Measurements from ENCODE around the gene PDIA4. TPM values are rescaled to one million over a fixed set of nuclear protein-coding genes. Genes with fewer than 3 reads are reported as not detected.
"Not testable (repeated sequence)": the region's sequence is repeated elsewhere in the genome, so short reads cannot be mapped to it uniquely, and the experiment has no call there.

PDIA4 gene
- total RNA-seq, 4 donors from 2014 or later, result 33.2 to 58.1 (median 42.8) TPM

GRCh38 chr7:149014309-149014708 is 14.0 kb downstream of the PDIA4 start:
- no peaks in the 10 kb centered on the region for H3K4me1 ChIP-seq
- no peak overlapping the region for H3K4me3 ChIP-seq
- DNase-seq (ENCODE audit: extremely low spot score), result no peak
- no peaks in the 10 kb centered on the region for H3K27me3 ChIP-seq
- H3K36me3 ChIP-seq, result peaks cover 37 to 99% (median 93%) of the 10 kb centered on the region in 4 donors
- WGBS, result 94% methylated on average over 7 of the region's 7 CpGs
- H3K9me3 ChIP-seq, result no peaks in the 10 kb centered on the region
- TF ChIP-seq CTCF (IDR thresholded peaks at IDR 0.05), result no peak
- no peak for TF ChIP-seq POLR2AphosphoS5 (IDR thresholded peaks at IDR 0.05)
- no peak for TF ChIP-seq EP300 (IDR thresholded peaks at IDR 0.05)
- no peak for TF ChIP-seq POLR2A (IDR thresholded peaks at IDR 0.05; ENCODE audit: low read depth)
- intact Hi-C loops (cut with DNase I), result no loop called here
- no peak overlapping the region for H3K27ac ChIP-seq (replicated peaks in 1 of 4)

- Histone ChIP-seq H3K4me3 (no peak overlapping the region), H3K27ac (replicated peaks in 1 of 4) (no peak overlapping the region), H3K27me3 (no peaks in the 10 kb centered on the region), H3K36me3 (peaks cover 37 to 99% (median 93%) of the 10 kb centered on the region in 4 donors), H3K4me1 (no peaks in the 10 kb centered on the region), H3K9me3 (no peaks in the 10 kb centered on the region)
- TF ChIP-seq POLR2AphosphoS5 (IDR thresholded peaks at IDR 0.05) (no peak), POLR2A (IDR thresholded peaks at IDR 0.05; ENCODE audit: low read depth) (no peak), CTCF (IDR thresholded peaks at IDR 0.05) (no peak), EP300 (IDR thresholded peaks at IDR 0.05) (no peak)
- no peak for DNase-seq (ENCODE audit: extremely low spot score)
- intact Hi-C loops (cut with DNase I), result no loop called here
- WGBS, result 93% methylated on average over 5 of the region's 5 CpGs
Measured at GRCh38 chr7:149013876-149014275, 14.4 kb downstream of the PDIA4 start.

DNA sequence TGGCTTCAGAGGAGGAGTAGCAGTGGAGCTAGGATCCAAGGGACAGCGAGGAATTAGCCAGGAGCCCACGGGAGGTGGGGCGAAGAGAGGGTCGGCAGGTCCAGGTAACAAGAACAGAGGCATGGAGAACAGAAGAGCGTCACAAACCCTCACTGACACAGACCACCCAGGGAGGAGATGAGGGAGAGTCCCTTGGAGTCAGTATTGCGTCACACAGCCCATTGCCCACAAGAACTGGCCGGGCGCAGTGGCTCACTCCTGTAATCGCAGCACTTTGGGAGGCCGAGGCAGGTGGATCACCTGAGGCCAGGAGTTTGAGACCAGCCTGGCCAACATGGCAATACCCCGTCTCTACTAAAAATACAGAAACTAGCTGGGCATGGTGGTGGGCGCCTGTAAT is 15.6 kb downstream of the PDIA4 start:
- H3K27me3 ChIP-seq; H3K9me3 ChIP-seq; H3K4me3 ChIP-seq; intact Hi-C loops (cut with DNase I); DNase-seq (ENCODE audit: extremely low spot score); H3K27ac ChIP-seq (replicated peaks in 1 of 4); H3K4me1 ChIP-seq: not testable (repeated sequence)
- 82% methylated on average over 12 of the region's 12 CpGs for WGBS
- H3K36me3 ChIP-seq, result peaks cover 38 to 99% (median 94%) of the 10 kb centered on the region in 4 donors

- no peaks in the 10 kb centered on the region for H3K4me1 ChIP-seq
- TF ChIP-seq EP300 (IDR thresholded peaks at IDR 0.05), result no peak
- no peak for TF ChIP-seq CTCF (IDR thresholded peaks at IDR 0.05)
- TF ChIP-seq POLR2AphosphoS5 (IDR thresholded peaks at IDR 0.05), result no peak
- no peak for TF ChIP-seq POLR2A (IDR thresholded peaks at IDR 0.05; ENCODE audit: low read depth)
- H3K27me3 ChIP-seq, result no peaks in the 10 kb centered on the region
- WGBS, result 93% methylated on average over 5 of the region's 8 CpGs
- no peak overlapping the region for H3K4me3 ChIP-seq
- H3K36me3 ChIP-seq, result peaks cover 42 to 100% (median 98%) of the 10 kb centered on the region in 4 donors
- DNase-seq (ENCODE audit: extremely low spot score), result no peak
- intact Hi-C loops (cut with DNase I), result no loop called here
- no peak overlapping the region for H3K27ac ChIP-seq (replicated peaks in 1 of 4)
- no peaks in the 10 kb centered on the region for H3K9me3 ChIP-seq
Measured at GRCh38 chr7:149011491-149011890, 16.8 kb downstream of the PDIA4 start.

DNA sequence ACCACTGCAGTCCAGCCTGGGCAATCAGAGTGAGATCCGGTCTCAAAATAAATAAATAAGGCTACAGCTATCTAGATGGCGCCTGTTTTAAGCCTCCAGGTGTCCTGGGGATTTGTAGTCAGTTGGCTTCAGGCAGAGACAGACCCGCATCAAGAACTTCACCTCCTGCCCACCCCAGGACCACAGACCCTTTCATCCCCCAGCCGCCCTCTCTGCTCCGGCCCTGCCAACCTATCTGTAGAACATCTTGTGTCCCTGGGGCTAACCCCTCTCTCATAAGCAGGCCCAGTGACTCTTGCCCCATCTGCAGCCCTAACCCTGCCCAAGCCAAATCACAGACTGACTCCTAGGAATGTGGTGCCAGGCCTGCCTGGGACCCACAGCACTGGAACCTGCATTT is 17.9 kb downstream of the PDIA4 start:
- peaks cover 0 to 7% (median 6%) of the 10 kb centered on the region in 4 donors for H3K4me1 ChIP-seq
- TF ChIP-seq POLR2A (IDR thresholded peaks at IDR 0.05; ENCODE audit: low read depth) (no peak), CTCF (IDR thresholded peaks at IDR 0.05) (no peak), EP300 (IDR thresholded peaks at IDR 0.05) (no peak), POLR2AphosphoS5 (IDR thresholded peaks at IDR 0.05) (no peak)
- H3K27ac ChIP-seq (replicated peaks in 1 of 4), result no peak overlapping the region

More for the DNA sequence above, 17.9 kb downstream of the PDIA4 start:
- DNase-seq (ENCODE audit: extremely low spot score), result no peak
- Histone ChIP-seq H3K36me3 (peaks cover 36 to 96% (median 93%) of the 10 kb centered on the region in 4 donors), H3K4me3 (no peak overlapping the region), H3K9me3 (no peaks in the 10 kb centered on the region), H3K27me3 (no peaks in the 10 kb centered on the region)
- WGBS, result 96% methylated on average over 5 of the region's 5 CpGs
- intact Hi-C loops (cut with DNase I), result no loop called here
